Measurements from ENCODE around the gene TBR1. TPM values are rescaled to one million over a fixed set of nuclear protein-coding genes. Genes with fewer than 3 reads are reported as not detected.

The TBR1 gene
- total and polyA plus RNA-seq, 2 experiments from 2014 or later: 0.97 TPM; not detected in 1

DNA sequence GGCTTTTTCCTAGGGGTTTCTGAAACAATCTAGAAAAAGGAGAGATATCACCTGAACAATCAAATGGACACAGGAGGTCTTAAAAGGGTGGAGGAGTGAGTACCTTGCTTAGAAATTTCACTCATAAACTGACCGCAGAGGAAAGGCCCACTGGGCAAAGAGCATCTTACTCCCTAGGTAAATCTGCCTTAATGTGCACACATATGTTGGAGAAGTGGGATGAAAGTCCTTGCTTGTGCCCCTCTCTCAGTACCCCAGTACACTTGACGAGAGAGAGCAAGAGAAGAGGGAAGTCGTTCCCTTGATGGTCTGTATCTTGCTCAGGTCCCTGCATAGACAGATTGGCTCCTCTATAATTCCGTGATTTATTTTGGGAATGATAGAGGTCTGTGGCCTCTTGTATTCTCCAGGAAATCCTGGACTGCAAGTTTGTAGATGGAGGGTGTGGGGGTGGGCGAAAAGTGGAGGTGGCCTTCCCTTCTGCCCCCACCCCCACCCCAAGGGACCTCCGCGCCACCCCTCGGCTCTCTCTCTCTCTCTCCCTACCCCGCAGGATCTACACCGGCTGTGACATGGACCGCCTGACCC, 6.8 kb downstream of the TBR1 start:
- no peaks in the 10 kb centered on the region for H3F3A ChIP-seq (ENCODE audit: insufficient read depth)
- H3K4me1 ChIP-seq (ENCODE audit: insufficient read depth): no peaks in the 10 kb centered on the region
- H2AFZ ChIP-seq: no peak overlapping the region
- no peak overlapping the region for H3K4me2 ChIP-seq (ENCODE audit: unreplicated experiment)
- H3K27me3 ChIP-seq (replicated peaks; ENCODE audit: insufficient read depth): peaks cover 86% of the 10 kb centered on the region
- no peak overlapping the region for H3K27ac ChIP-seq
- TF ChIP-seq EZH2phosphoT487 (IDR thresholded peaks at IDR 0.05; ENCODE audit: insufficient read depth, low read depth) (no peak), EZH2 (IDR thresholded peaks at IDR 0.05; ENCODE audit: insufficient read depth, poor library complexity, severe bottlenecking) (peak; percentile 4)
- 47 to 70% methylated on average over 5 to 11 of the region's 11 CpGs for WGBS, 2 experiments (ENCODE audit: low coverage in 1 of 2, low lambda C conversion rate in 2 of 2, missing lambda C conversion rate in 2 of 2)
- H3K9ac ChIP-seq: no peak overlapping the region
- no peaks in the 10 kb centered on the region for H3K36me3 ChIP-seq (ENCODE audit: low read depth)
- no peaks in the 10 kb centered on the region for H3K9me2 ChIP-seq (ENCODE audit: insufficient read depth)
- no peak for DNase-seq
- in situ Hi-C loops (cut with MboI): no loop called here
- H3K4me3 ChIP-seq: no peak overlapping the region
- no peaks in the 10 kb centered on the region for H4K20me1 ChIP-seq (ENCODE audit: insufficient read depth)
- no peaks in the 10 kb centered on the region for H3K79me2 ChIP-seq (ENCODE audit: insufficient read depth)
- H3K9me3 ChIP-seq (ENCODE audit: low read depth): no peaks in the 10 kb centered on the region

DNA sequence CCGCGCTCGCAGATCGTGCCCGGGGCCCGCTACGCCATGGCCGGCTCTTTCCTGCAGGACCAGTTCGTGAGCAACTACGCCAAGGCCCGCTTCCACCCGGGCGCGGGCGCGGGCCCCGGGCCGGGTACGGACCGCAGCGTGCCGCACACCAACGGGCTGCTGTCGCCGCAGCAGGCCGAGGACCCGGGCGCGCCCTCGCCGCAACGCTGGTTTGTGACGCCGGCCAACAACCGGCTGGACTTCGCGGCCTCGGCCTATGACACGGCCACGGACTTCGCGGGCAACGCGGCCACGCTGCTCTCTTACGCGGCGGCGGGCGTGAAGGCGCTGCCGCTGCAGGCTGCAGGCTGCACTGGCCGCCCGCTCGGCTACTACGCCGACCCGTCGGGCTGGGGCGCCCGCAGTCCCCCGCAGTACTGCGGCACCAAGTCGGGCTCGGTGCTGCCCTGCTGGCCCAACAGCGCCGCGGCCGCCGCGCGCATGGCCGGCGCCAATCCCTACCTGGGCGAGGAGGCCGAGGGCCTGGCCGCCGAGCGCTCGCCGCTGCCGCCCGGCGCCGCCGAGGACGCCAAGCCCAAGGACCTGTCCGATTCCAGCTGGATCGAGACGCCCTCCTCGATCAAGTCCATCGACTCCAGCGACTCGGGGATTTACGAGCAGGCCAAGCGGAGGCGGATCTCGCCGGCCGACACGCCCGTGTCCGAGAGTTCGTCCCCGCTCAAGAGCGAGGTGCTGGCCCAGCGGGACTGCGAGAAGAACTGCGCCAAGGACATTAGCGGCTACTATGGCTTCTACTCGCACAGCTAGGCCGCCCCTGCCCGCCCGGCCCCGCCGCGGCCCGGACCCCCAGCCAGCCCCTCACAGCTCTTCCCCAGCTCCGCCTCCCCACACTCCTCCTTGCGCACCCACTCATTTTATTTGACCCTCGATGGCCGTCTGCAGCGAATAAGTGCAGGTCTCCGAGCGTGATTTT, 7.6 kb downstream of the TBR1 start:
- Histone ChIP-seq H2AFZ (peak overlapping the region; percentile 49), H3K79me2 (ENCODE audit: insufficient read depth) (no peaks in the 10 kb centered on the region), H4K20me1 (ENCODE audit: insufficient read depth) (no peaks in the 10 kb centered on the region), H3K27me3 (replicated peaks; ENCODE audit: insufficient read depth) (peaks cover 78% of the 10 kb centered on the region), H3K9me3 (ENCODE audit: low read depth) (no peaks in the 10 kb centered on the region), H3K4me2 (ENCODE audit: unreplicated experiment) (peak overlapping the region; percentile 40), H3K9ac (no peak overlapping the region), H3K4me1 (ENCODE audit: insufficient read depth) (no peaks in the 10 kb centered on the region), H3F3A (ENCODE audit: insufficient read depth) (no peaks in the 10 kb centered on the region), H3K4me3 (peak overlapping the region; percentile 39), H3K36me3 (ENCODE audit: low read depth) (no peaks in the 10 kb centered on the region), H3K9me2 (ENCODE audit: insufficient read depth) (no peaks in the 10 kb centered on the region), H3K27ac (no peak overlapping the region)
- peak; percentile 43 for DNase-seq
- peak; percentile 53 for TF ChIP-seq EZH2 (IDR thresholded peaks at IDR 0.05; ENCODE audit: insufficient read depth, poor library complexity, severe bottlenecking)
- peak; percentile 64; the same call in 1 of the 2 replicates for TF ChIP-seq EZH2phosphoT487 (IDR thresholded peaks at IDR 0.05; ENCODE audit: insufficient read depth, low read depth)
- WGBS, 2 experiments (ENCODE audit: low coverage in 1 of 2, low lambda C conversion rate in 2 of 2, missing lambda C conversion rate in 2 of 2): 9 to 10% methylated on average over 84 to 95 of the region's 125 CpGs
- in situ Hi-C loops (cut with MboI): no loop called here

DNA sequence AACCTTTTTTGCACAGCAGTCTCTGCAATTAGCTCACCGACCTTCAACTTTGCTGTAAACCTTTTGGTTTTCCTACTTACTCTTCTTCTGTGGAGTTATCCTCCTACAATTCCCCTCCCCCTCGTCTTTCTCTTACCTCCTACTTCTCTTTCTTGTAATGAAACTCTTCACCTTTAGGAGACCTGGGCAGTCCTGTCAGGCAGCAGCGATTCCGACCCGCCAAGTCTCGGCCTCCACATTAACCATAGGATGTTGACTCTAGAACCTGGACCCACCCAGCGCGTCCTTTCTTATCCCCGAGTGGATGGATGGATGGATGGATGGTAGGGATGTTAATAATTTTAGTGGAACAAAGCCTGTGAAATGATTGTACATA, 8.3 kb downstream of the TBR1 start:
- Histone ChIP-seq H4K20me1 (ENCODE audit: insufficient read depth) (no peaks in the 10 kb centered on the region), H2AFZ (no peak overlapping the region), H3K79me2 (ENCODE audit: insufficient read depth) (no peaks in the 10 kb centered on the region), H3K27me3 (replicated peaks; ENCODE audit: insufficient read depth) (peaks cover 72% of the 10 kb centered on the region), H3K4me3 (no peak overlapping the region), H3K9me3 (ENCODE audit: low read depth) (no peaks in the 10 kb centered on the region), H3K4me1 (ENCODE audit: insufficient read depth) (no peaks in the 10 kb centered on the region), H3K9me2 (ENCODE audit: insufficient read depth) (no peaks in the 10 kb centered on the region), H3K9ac (no peak overlapping the region), H3K36me3 (ENCODE audit: low read depth) (no peaks in the 10 kb centered on the region), H3F3A (ENCODE audit: insufficient read depth) (no peaks in the 10 kb centered on the region), H3K4me2 (ENCODE audit: unreplicated experiment) (no peak overlapping the region), H3K27ac (no peak overlapping the region)
- in situ Hi-C loops (cut with MboI): no loop called here
- DNase-seq: no peak
- WGBS, 2 experiments (ENCODE audit: low coverage in 1 of 2, low lambda C conversion rate in 2 of 2, missing lambda C conversion rate in 2 of 2): 26 to 34% methylated on average over 9 of the region's 9 CpGs
- TF ChIP-seq EZH2phosphoT487 (IDR thresholded peaks at IDR 0.05; ENCODE audit: insufficient read depth, low read depth) (no peak), EZH2 (IDR thresholded peaks at IDR 0.05; ENCODE audit: insufficient read depth, poor library complexity, severe bottlenecking) (no peak)

- Histone ChIP-seq H3K4me2 (ENCODE audit: unreplicated experiment) (no peak overlapping the region), H3F3A (ENCODE audit: insufficient read depth) (no peaks in the 10 kb centered on the region), H3K9ac (no peak overlapping the region), H3K27me3 (replicated peaks; ENCODE audit: insufficient read depth) (peaks cover 64% of the 10 kb centered on the region), H3K4me1 (ENCODE audit: insufficient read depth) (no peaks in the 10 kb centered on the region), H3K36me3 (ENCODE audit: low read depth) (no peaks in the 10 kb centered on the region), H3K9me3 (ENCODE audit: low read depth) (no peaks in the 10 kb centered on the region), H2AFZ (no peak overlapping the region), H4K20me1 (ENCODE audit: insufficient read depth) (no peaks in the 10 kb centered on the region), H3K4me3 (no peak overlapping the region), H3K27ac (no peak overlapping the region), H3K79me2 (ENCODE audit: insufficient read depth) (no peaks in the 10 kb centered on the region), H3K9me2 (ENCODE audit: insufficient read depth) (no peaks in the 10 kb centered on the region)
- 18 to 22% methylated on average over 4 of the region's 4 CpGs for WGBS, 2 experiments (ENCODE audit: low coverage in 1 of 2, low lambda C conversion rate in 2 of 2, missing lambda C conversion rate in 2 of 2)
- DNase-seq: no peak
- in situ Hi-C loops (cut with MboI): no loop called here
- TF ChIP-seq EZH2phosphoT487 (IDR thresholded peaks at IDR 0.05; ENCODE audit: insufficient read depth, low read depth): no peak
- no peak for TF ChIP-seq EZH2 (IDR thresholded peaks at IDR 0.05; ENCODE audit: insufficient read depth, poor library complexity, severe bottlenecking)
These were observed 9.0 kb downstream of the TBR1 start for GRCh38 chr2:161424891-161425727.
